ENCODE measurements around the gene ZCCHC14. TPM values are rescaled to one million over a fixed set of nuclear protein-coding genes. Genes with fewer than 3 reads are reported as not detected.

The ZCCHC14 gene
- total RNA-seq, 2 experiments from 2014 or later, result 4.6 to 5.9 TPM

GRCh38 chr16:87361916-87362619 is 130.8 kb downstream of the ZCCHC14 start:
- TF ChIP-seq CTCF (IDR thresholded peaks at IDR 0.05), result no peak
- Mint-ChIP-seq H3K9me3 (no peaks in the 10 kb centered on the region), H3K27me3 (no peaks in the 10 kb centered on the region), H3K36me3 (ENCODE audit: low read depth) (peaks cover 23% of the 10 kb centered on the region), H3K27ac (no peak overlapping the region), H3K4me1 (ENCODE audit: low read depth) (peaks cover 17% of the 10 kb centered on the region), H3K4me3 (no peak overlapping the region)
- ChIA-PET CTCF (interaction anchor here (1.0 kb wide), 1 partner anchor 173 kb away, joined by 3 read pairs; no protein-coding TSS in a partner anchor), POLR2A (interaction anchor here (0.6 to 1.5 kb wide), 2 partner anchors 45 to 814 kb away, joined by 3 read pairs; partner anchors contain the start of gene C16orf95)
- no peak for ATAC-seq
- DNase-seq, result no peak
- intact Hi-C loops (cut with micrococcal nuclease), result no loop called here

- CTCF ChIA-PET, result interaction anchor here (1.0 kb wide), 1 partner anchor 172 kb away, joined by 3 read pairs; no protein-coding TSS in a partner anchor
- H3K9me3 Mint-ChIP-seq, result no peaks in the 10 kb centered on the region
- H3K36me3 Mint-ChIP-seq (ENCODE audit: low read depth), result peaks cover 20% of the 10 kb centered on the region
- intact Hi-C loops (cut with micrococcal nuclease), result no loop called here
- DNase-seq (no peak), ATAC-seq (no peak)
- H3K4me1 Mint-ChIP-seq (ENCODE audit: low read depth), result peaks cover 12% of the 10 kb centered on the region
- POLR2A ChIA-PET, result interaction anchor here (0.6 to 1.0 kb wide), 2 partner anchors 14 to 816 kb away, joined by 3 read pairs; no protein-coding TSS in a partner anchor
- no peak overlapping the region for H3K27ac Mint-ChIP-seq
- no peak overlapping the region for H3K4me3 Mint-ChIP-seq
- no peak for TF ChIP-seq CTCF (IDR thresholded peaks at IDR 0.05)
- H3K27me3 Mint-ChIP-seq, result no peaks in the 10 kb centered on the region
These were observed 131.8 kb downstream of the ZCCHC14 start for GRCh38 chr16:87360862-87361610.

- Mint-ChIP-seq H3K36me3 (ENCODE audit: low read depth) (peaks cover 20% of the 10 kb centered on the region), H3K9me3 (no peaks in the 10 kb centered on the region), H3K27me3 (no peaks in the 10 kb centered on the region), H3K4me3 (no peak overlapping the region), H3K4me1 (ENCODE audit: low read depth) (peaks cover 2% of the 10 kb centered on the region), H3K27ac (no peak overlapping the region)
- no peak for DNase-seq
- no peak for TF ChIP-seq CTCF (IDR thresholded peaks at IDR 0.05)
- ChIA-PET POLR2A (interaction anchor here (0.6 to 1.6 kb wide), 2 partner anchors 42 to 1090 kb away, joined by 3 to 4 read pairs; no protein-coding TSS in a partner anchor), CTCF (interaction anchor here (0.7 kb wide), 1 partner anchor 42 kb away, joined by 3 read pairs; the partner anchor contains the start of gene C16orf95)
- intact Hi-C loops (cut with micrococcal nuclease), result no loop called here
- ATAC-seq, result no peak
These were observed 133.7 kb downstream of the ZCCHC14 start for GRCh38 chr16:87359121-87359520.

GRCh38 chr16:87358696-87359095 is 134.1 kb downstream of the ZCCHC14 start:
- Mint-ChIP-seq H3K4me3 (no peak overlapping the region), H3K9me3 (no peaks in the 10 kb centered on the region), H3K4me1 (ENCODE audit: low read depth) (no peaks in the 10 kb centered on the region), H3K27ac (no peak overlapping the region), H3K27me3 (no peaks in the 10 kb centered on the region), H3K36me3 (ENCODE audit: low read depth) (peaks cover 20% of the 10 kb centered on the region)
- intact Hi-C loops (cut with micrococcal nuclease), result no loop called here
- no peak for ATAC-seq
- no peak for TF ChIP-seq CTCF (IDR thresholded peaks at IDR 0.05)
- ChIA-PET POLR2A (interaction anchor here (0.6 to 1.6 kb wide), 3 partner anchors 24 to 1090 kb away, joined by 3 to 4 read pairs (median 3); no protein-coding TSS in a partner anchor), CTCF (no interaction called here)
- no peak for DNase-seq

Measured in activated CD8-positive, alpha-beta T cell treated with anti-CD3 and anti-CD28 coated beads for 36 hours (primary cell).